GM18867 (cell line): ENCODE data around the gene PLSCR4.
"Not testable (repeated sequence)": the region's sequence is repeated elsewhere in the genome, so short reads cannot be mapped to it uniquely, and the experiment has no call there.

Experiments used
- ATAC-seq: cut with Tn5 transposase; IDR thresholded peaks from one replicate; pipeline ENCODE4 v1.9.1; 2021; ENCODE audit warnings: mild to moderate bottlenecking, moderate library complexity; ENCODE audit not compliant: unreplicated experiment

Gene PLSCR4

DNA sequence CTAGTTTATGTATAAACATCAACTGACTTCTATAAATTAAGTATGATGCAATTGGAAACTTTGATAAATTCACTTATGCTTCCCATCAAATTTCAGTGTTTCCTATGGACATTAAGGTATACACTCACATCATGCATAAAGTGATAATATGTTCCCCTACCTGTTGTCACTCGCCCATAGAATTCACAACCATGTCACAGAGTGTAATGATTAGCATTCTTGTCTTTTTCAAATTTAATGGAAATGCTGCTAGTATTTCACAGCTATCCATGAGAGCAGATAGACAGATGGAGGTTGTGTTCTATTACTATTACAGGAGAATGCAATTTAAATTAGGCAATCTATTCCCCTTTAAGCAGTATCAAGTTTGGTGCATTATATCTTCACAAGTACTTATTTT lies 984 bp downstream of the PLSCR4 start:
- no peak for ATAC-seq

DNA sequence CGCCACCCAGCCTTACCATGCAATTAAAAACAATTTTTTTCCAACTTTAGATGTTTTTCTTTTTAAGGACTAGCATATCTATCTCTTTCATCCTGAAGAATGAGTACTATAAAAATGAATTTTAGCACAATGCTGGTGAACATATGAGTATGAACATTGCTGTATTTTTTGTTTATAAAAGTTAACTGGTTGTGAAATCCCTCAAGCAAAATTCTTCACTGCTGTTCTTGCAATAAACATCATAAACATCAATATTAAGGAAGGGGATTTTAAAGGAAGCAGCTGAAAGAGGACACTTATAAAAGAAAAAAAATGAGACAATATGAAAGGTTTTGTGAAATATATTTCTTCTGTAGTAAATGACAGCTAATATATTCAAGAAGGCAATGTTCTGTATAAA lies 3.0 kb downstream of the PLSCR4 start:
- ATAC-seq, result no peak

DNA sequence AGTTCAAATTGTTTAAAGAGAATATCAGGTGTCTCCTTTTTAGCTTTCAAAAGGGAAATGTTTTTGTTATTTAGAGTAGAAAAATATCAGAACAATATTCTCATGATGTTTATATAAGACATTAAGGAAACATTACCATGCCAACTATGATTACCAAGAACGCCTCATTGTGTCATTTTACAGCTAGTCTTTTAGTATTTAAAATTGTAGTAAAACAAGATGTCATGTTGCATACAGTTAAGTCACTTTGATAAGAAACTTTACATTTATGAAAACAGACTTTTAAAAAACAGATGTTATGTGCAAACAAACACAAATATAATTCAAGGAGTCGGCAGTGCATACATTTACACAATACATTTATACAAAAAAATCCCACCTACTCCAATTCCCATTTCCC lies 4.4 kb downstream of the PLSCR4 start:
- no peak for ATAC-seq

DNA sequence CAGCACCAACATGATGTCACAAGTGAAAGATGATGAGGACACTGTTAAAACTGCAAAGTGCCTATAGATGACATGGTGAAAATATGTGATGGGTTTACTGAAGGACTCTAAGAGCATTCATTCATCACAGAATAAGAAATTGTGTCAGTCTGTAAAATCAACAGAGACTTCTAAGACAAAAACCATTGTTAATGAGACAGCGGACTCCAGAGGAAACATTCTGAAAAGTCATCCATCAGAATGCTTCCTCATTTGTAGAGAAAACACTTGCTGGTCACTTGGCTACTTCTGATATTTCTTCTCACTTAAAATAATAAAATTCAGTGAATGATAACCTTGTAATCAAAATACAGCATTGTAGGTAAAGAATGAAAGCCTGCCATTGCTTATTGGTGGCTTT lies 7.3 kb downstream of the PLSCR4 start:
- ATAC-seq, result no peak

GRCh38 chr3:146241523-146242240 lies 9.2 kb downstream of the PLSCR4 start:
- ATAC-seq, result no peak

DNA sequence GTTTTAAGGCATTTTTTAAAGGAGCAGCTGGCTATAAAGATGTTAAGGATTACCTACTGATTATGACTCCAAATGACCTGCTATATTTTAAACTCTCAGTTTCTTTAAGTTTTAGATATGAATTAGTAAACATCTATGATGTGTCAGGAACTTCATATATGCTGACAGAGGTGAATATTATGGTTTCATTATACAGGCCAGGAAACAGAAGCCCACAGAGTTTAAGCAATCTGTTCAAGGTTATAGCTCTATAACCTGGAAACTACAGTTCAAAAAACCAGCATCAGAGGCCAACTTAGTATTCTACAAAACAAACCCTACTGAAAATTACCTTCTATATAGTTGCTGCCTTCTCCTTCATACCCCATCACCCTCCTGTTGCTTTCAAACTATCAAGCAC lies 17.4 kb downstream of the PLSCR4 start:
- no peak for ATAC-seq

DNA sequence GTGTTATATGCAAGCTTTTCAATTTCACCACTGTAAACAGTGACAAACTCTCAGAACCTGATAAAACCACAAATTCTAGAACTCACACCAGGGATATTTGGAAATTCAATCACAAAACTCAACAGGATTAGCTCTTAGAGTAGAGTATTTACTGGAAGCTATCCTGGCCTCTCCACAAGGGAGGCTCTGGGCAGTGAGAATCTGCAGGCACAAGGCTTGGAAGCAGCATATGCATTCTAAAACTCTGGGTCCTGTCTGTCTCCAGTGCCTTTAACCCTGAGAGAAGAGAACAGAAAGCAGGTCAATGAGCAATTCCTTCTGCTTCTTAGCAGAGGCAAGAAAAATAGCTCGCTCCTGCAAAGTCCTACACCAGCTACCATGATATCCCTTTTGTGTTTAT lies 23.4 kb downstream of the PLSCR4 start:
- no peak for ATAC-seq

GRCh38 chr3:146226881-146227280 lies 24.0 kb downstream of the PLSCR4 start:
- no peak for ATAC-seq

GRCh38 chr3:146225458-146225857 lies 25.4 kb downstream of the PLSCR4 start:
- ATAC-seq, result not testable (repeated sequence)

- no peak for ATAC-seq
Observed at GRCh38 chr3:146223401-146224373, 27.2 kb downstream of the PLSCR4 start.

DNA sequence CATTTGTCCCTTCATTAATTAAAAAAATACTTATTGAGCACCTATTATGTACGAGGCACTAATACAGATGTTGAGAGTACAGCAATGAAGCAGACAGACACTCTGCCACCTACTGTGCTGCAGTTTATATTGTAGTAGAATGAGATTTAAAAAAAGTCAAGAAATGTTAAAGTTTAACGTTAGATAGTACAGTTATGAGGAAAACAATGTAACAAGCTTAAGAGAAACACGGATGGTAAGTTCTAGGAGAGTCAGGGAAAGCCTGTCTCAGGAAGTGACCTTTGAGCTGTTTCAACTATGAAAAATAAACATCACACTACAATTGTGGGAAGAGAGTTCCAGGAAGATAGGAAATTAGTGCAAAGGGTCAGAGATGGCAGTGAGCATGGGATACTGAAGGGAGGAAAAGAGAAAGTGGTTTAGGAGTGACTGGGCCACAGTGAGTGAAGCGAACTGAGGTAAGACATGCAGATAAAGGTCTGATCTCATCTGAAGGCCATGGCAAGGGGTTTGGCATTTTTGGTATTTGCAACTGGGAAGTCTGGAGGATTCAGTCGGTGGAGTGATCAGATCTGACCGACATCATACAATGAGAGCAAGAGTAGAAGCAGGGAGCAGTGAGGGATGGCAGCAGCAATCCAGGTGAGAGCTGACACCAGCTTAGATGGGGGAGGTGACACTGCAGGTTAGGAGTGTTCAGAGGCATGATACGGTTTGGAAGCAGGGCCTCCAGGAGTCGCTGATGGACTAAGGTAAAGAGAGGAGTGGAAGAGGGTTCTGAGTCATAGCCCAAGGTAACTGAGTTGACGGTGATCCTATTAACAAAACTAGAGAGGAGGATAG lies 28.5 kb downstream of the PLSCR4 start:
- ATAC-seq, result no peak

GRCh38 chr3:146221276-146221675 lies 29.6 kb downstream of the PLSCR4 start:
- no peak for ATAC-seq

DNA sequence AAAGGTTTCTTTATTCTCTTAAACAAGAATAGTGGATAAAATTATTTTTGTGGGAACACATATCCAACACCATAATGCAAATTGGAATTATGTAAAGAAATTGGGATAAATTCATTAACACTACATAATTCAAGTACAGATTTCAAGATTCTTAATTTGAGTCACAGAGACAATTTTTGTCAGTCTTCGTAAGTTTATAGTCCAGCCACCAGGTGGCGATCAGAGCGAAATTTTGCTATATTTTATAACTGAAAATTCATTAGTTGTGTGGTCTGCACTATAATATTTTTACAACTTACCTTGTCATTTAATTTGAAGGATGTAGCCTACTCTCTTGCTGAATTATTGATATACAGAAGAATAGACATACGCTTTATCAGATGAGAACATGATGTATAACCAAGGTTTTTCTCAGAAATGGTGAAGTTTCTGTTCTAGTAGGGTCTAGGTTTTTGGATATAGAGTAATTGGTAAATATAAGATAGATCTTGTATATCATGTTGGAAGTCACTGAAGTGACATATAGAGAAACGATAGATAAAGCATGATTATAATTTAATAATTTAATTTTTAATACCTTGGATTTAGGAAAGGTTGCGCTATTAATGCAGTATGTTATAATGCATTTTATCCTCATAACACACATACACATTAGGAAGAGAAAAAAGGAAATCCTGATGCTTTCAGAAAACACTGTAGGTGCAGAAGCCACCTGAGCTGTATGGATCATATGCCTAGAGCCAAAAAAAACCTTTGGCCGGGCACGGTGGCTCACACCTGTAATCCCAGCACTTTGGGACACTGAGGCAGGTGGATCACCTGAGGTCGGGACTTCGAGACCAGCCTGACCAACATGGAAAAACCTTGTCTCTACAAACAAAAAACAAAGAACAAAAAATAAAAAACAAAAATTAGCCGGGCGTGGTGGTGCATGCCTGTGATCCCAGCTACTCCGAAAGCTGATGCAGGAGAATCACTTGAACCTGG lies 31.7 kb downstream of the PLSCR4 start:
- no peak for ATAC-seq

- no peak for ATAC-seq
Observed at GRCh38 chr3:146217324-146217723, 33.6 kb downstream of the PLSCR4 start.

DNA sequence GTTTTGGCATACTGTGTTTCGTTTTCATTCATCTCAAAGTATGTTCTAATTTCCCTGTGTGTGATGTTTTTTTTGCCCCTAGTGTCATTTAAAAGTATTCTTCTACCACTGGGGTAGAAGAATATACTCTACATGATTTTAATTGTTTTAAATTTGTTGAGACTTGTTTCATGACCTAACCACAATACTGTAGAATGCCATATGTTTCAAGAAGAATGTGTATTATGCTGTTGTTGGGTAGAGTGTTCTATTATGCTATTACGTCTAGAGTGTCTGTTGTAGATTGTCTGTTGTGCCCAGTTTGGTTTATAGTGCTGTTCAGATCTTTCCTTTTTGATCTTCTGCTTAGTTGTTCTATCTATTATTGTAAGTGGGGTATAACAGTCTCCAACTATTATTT lies 36.4 kb downstream of the PLSCR4 start:
- no peak for ATAC-seq

GRCh38 chr3:146209371-146209770 lies 41.5 kb downstream of the PLSCR4 start:
- ATAC-seq, result no peak

DNA sequence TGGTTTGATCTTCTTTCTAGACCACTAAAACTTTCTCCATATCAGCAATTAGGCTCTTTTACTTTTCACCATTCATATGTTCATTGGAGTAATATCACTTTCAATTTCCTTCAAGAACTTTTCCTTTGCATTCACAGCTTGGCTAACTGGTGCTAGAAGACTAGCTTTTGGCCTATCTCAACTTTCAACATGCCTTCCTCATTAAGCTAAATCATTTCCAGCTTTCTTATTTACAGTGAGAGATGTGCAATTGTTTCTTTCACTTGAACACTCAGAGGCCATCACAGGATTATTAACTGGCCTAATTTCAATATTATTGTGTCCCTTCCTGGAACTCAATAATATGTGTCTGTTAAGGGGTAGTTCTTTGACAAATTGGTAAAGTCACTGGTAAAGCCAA lies 47.1 kb downstream of the PLSCR4 start:
- no peak for ATAC-seq

- ATAC-seq, result no peak
Observed at GRCh38 chr3:146200461-146201220, 50.3 kb downstream of the PLSCR4 start.

- ATAC-seq, result no peak
Observed at GRCh38 chr3:146199762-146200161, 51.1 kb downstream of the PLSCR4 start.
